Body of pancreas (tissue), 4 donors: ENCODE data around the gene APOBEC3B. TPM values are rescaled to one million over a fixed set of nuclear protein-coding genes. Genes with fewer than 3 reads are reported as not detected.

Experiments
- ATAC-seq: fragments of 150-250 bp; one replicate; pipeline ENCODE4 v1.9.1; 2016
- DNase-seq, 4 donors: peaks; one replicate each; pipeline ENCODE4 v3.0.0-alpha.2; 2019
- H3K27ac ChIP-seq, 4 donors: fragments of 200-600 bp; sonication (generic); 1 replicate in 3 of 4; 2 replicates in 1 of 4; pipeline versions ENCODE4 v1.5.1 to v1.6.1; 2016 to 2019; ENCODE audit warnings: mild to moderate bottlenecking in 1 of 4, mixed read lengths in 1 of 4, moderate library complexity in 1 of 4
- H3K27me3 ChIP-seq, 2 donors: fragments of 200-600 bp; sonication (generic); one replicate each; pipeline ENCODE4 v1.6.0; 2016; ENCODE audit warnings: mild to moderate bottlenecking in 1 of 2
- H3K36me3 ChIP-seq, 2 donors: fragments of 200-600 bp; sonication (generic); replicated peaks in 1 of 2; 2 replicates each; pipeline ENCODE4 v1.5.1; 2016; ENCODE audit warnings: low read depth in 2 of 2; ENCODE audit not compliant: insufficient read depth in 1 of 2
- H3K4me1 ChIP-seq: fragments of 200-600 bp; sonication (generic); one replicate; pipeline ENCODE4 v1.6.0; 2016
- H3K4me3 ChIP-seq, 2 donors: fragments of 200-600 bp; sonication (generic); 1 replicate in 1 of 2; 2 replicates in 1 of 2; pipeline ENCODE4 v1.5.1; 2016 to 2019
- H3K9me3 ChIP-seq, 3 donors: fragments of 200-600 bp; sonication (generic); 1 replicate in 2 of 3; 2 replicates in 1 of 3; pipeline ENCODE4 v1.5.1; 2016
- CTCF ChIP-seq, 7 experiments: fragments of 450-650 bp in 4 of 7; fragments of 200-600 bp in 3 of 7; sonication (generic) in 3 of 7; IDR thresholded peaks; one replicate each; pipeline ENCODE4 v1.5.1; 2016 to 2019; ENCODE audit warnings: antibody characterized with exemption in 7 of 7
- POLR2A ChIP-seq, 3 donors: fragments of 450-650 bp; IDR thresholded peaks; one replicate each; pipeline ENCODE4 v1.6.1; 2016; ENCODE audit warnings: antibody characterized with exemption in 3 of 3, mild to moderate bottlenecking in 2 of 3
- WGBS, 2 donors: methylation state at CpG; one replicate each; pipeline ENCODE4 v1.1.5; 2017; 5-methylcytosine and 5-hydroxymethylcytosine counted together
- intact Hi-C: fragments of 100-400 bp; cut with DNase I; formaldehyde crosslinking; loops from one replicate; pipeline ENCODE4 v1.15.1; 2023
- total RNA-seq, 2 donors: library from RNA; depleted of rRNA; stranded (reverse); fragments of >200 nt; gene quantifications; one replicate each; pipeline ENCODE4 v1.1.0, GENCODE V29; 2016

The APOBEC3B gene
- total RNA-seq, result 1 to 10 TPM in 1 of 2 donors, not detected in 1; 2.1 TPM

DNA sequence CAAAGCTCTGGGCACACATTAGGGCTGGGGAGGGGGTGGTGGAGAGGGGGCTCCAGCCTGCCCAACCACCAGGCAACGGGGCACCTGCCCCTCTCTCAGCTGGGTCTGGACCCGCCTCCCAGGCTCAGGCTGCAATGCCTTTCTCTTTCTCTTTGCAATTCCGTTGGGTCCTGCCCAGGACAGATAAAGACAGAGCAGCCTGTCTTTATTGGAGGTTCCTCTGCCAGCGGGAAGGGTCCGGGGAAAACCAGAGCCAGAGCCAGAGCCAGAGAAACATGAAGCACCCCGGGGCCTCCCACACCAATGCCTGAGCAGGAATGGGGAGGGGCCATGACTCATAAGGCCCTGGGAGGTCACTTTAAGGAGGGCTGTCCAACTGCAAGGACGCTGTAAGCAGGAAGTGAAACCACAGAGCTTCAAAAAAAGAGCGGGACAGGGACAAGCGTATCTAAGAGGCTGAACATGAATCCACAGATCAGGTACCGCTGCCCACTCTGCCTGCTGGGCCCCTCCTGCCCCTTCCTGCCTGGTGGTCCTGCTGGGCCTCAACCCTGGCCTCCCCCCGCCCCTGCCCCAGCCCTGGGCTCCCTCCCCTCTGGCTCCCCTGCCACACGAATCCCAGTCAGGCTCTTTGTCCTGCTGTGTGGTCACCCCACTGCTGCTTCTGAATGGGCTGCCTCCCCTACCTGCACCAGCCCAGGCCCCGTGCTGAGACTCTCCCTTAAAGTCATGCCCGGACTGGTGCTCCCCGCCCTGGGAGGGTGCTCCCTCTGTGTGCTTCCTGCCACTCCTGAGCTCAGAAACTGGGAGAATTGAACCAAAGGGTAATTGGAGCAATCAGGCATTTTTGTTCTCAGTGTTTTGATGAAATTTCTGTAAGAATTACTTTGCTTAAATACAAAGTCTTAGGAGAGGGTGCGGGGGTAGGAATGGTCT is at the start of gene APOBEC3B:
APOBEC3B (plus strand) TSS at position 356 of the 936 bp plus-strand sequence; CDS start at position 463, 107 bp downstream.
- H3K36me3 ChIP-seq, result no peaks in the 10 kb centered on the region
- H3K4me3 ChIP-seq, result no peak within 1 kb of the TSS
- ATAC-seq (peak; percentile 85), DNase-seq (peak in 3 of 4 donors; percentile 91 to 98 (median 96))
- 13 to 27% methylated on average over 3 to 15 of the region's 16 CpGs for WGBS, 2 donors
- H3K9me3 ChIP-seq, result no peaks in the 10 kb centered on the region
- no peaks in the 10 kb centered on the region for H3K27me3 ChIP-seq
- peaks cover 50% of the 10 kb centered on the region for H3K4me1 ChIP-seq
- H3K27ac ChIP-seq, result peak within 1 kb of the TSS in 3 of 4 donors; percentile 86 to 95 (median 92)
- no peak for TF ChIP-seq CTCF (IDR thresholded peaks at IDR 0.05)
- peak; percentile 71 to 83 (median 83) for TF ChIP-seq POLR2A (IDR thresholded peaks at IDR 0.05)
- intact Hi-C loops, result no loop called here

DNA sequence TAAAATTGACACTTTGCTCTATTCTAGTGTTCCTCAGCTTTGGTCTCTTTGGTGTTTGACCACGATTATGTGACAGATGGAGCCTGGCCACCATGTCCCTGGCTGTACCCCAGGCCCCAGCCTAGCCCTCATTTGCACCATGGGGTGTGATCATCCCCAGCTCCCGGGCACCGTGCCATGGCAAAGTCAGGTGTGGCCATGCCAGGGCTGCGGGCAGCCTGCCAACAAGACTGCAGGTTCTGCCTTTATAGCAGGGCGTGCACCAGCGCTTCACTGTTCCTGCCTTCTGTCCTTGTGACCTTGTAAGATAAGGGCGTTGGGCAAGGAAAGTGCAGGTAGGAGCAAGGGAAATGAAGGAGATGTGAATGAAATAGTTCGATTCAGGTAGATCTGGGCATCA is 47.1 kb upstream of the APOBEC3B start:
- Histone ChIP-seq H3K4me1 (peaks cover 14% of the 10 kb centered on the region), H3K9me3 (no peaks in the 10 kb centered on the region), H3K27ac (peak overlapping the region in 1 of 4 donors; percentile 13), H3K4me3 (no peak overlapping the region), H3K27me3 (no peaks in the 10 kb centered on the region), H3K36me3 (no peaks in the 10 kb centered on the region)
- TF ChIP-seq POLR2A (IDR thresholded peaks at IDR 0.05) (no peak), CTCF (IDR thresholded peaks at IDR 0.05) (no peak)
- DNase-seq (peak; percentile 95 to 98 (median 97)), ATAC-seq (peak; percentile 94)
- 19% methylated on average over 8 of the region's 8 CpGs for WGBS, 2 donors
- intact Hi-C loops, result no loop called here

DNA sequence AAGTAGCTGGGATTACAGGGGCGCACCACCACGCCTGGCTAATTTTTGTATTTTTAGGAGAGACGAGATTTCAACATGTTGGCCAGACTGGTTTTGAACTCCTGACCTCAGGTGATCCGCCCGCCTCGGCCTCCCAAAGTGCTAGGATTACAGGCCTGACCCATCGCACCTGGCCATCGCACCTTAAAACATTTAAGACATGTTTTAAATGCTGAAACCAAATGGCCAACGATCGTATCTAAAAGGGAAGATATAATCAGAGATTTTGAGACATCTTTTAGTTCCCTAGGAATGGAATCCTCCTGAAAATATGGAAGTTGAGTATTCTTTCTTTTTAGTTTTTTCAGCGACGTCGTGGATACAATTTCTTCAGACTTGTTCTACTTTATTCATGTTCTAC is 46.5 kb upstream of the APOBEC3B start:
- ATAC-seq (no peak), DNase-seq (no peak)
- no peaks in the 10 kb centered on the region for H3K9me3 ChIP-seq
- no peak for TF ChIP-seq CTCF (IDR thresholded peaks at IDR 0.05)
- no peak for TF ChIP-seq POLR2A (IDR thresholded peaks at IDR 0.05)
- H3K27ac ChIP-seq, result peak overlapping the region in 1 of 4 donors; percentile 13
- intact Hi-C loops, result no loop called here
- H3K36me3 ChIP-seq, result no peaks in the 10 kb centered on the region
- H3K27me3 ChIP-seq, result no peaks in the 10 kb centered on the region
- WGBS, 2 donors, result 91 to 93% methylated on average over 13 of the region's 13 CpGs
- no peak overlapping the region for H3K4me3 ChIP-seq
- peaks cover 14% of the 10 kb centered on the region for H3K4me1 ChIP-seq

GRCh38 chr22:38936562-38936961 is 45.6 kb upstream of the APOBEC3B start:
- Histone ChIP-seq H3K27ac (no peak overlapping the region), H3K36me3 (no peaks in the 10 kb centered on the region), H3K27me3 (no peaks in the 10 kb centered on the region), H3K9me3 (no peaks in the 10 kb centered on the region), H3K4me3 (no peak overlapping the region), H3K4me1 (peaks cover 14% of the 10 kb centered on the region)
- intact Hi-C loops, result no loop called here
- DNase-seq (peak in 1 of 4 donors; percentile 2), ATAC-seq (no peak)
- TF ChIP-seq POLR2A (IDR thresholded peaks at IDR 0.05), result no peak
- no peak for TF ChIP-seq CTCF (IDR thresholded peaks at IDR 0.05)
- 82 to 94% methylated on average over 12 to 17 of the region's 17 CpGs for WGBS, 2 donors
